ENCODE data around the gene KCNH3. TPM values are rescaled to one million over a fixed set of nuclear protein-coding genes. Genes with fewer than 3 reads are reported as not detected.

Gene KCNH3
- total and polyA plus RNA-seq, 10 of the 15 experiments (the other 5 are each of a cell fraction or from before 2014, with no cell fraction given): 0.03 to 0.45 (median 0.08) TPM; not detected in 5

DNA sequence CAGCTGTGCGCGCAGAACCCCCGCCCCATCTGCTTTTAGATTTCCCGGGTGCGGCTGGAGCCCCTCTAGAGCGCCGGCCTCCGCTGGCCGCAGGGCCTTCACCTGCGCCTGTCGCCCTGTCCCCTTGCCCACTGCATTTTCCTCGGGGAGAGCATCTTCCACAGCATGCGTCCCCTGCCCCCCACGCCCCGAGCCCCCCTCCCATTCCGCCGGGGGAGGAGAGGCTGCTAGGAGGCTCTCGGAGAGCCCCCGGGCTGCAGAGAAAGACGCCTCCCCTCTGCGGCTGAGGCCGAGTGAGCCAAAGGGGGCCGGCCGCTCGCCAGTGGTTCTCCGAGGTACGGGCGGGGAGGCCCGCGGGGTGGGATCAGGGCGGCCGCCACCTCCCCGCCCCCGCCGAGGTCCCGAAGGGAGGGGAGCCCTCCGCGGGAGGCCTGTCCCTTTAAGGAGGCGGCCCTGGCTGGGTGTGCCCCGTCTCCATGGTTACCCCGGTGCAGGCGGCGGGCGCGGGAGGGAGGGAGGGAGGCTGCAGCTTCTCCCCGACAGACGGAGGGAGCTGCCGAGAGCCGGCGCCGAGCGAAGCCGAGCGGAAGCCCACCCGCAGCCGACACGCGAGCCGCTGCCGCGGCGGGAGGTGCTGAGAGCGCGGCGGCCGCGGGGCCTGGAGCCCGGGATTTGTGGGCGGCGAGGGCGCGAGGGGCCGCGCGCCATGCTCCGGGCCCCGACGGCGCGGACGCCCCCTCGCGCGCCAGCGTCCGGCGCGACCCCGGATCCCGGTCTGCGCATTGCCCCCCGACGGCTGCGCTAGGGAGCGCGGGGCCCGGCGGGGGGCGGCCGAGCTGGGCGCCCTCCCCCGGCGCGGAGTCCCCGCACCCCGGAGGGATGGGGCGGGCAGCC, at the start of gene KCNH3 (continued):
- TF ChIP-seq REST (IDR thresholded peaks at IDR 0.05; ENCODE audit: low read depth, low read length): no peak
- no peak for TF ChIP-seq ATF7 (IDR thresholded peaks at IDR 0.05; ENCODE audit: low read depth)
- peak in 1 of 2 experiments; percentile 37; a peak in 1 of 4 replicates for TF ChIP-seq BHLHE40 (IDR thresholded peaks at IDR 0.05; ENCODE audit: borderline replicate concordance in 1 of 2, low read depth in 2 of 2, low read length in 1 of 2)
- TF ChIP-seq RBBP5 (conservative IDR thresholded peaks at IDR 0.05): no peak
- TF ChIP-seq TCF3 (IDR thresholded peaks at IDR 0.05; ENCODE audit: borderline replicate concordance, insufficient read depth, low read depth, low read length): no peak
- TF ChIP-seq IRF5 (IDR thresholded peaks at IDR 0.05; ENCODE audit: borderline replicate concordance): no peak
- no peak for TF ChIP-seq BACH1 (IDR thresholded peaks at IDR 0.05; ENCODE audit: borderline replicate concordance)
- TF ChIP-seq IKZF1 (conservative IDR thresholded peaks at IDR 0.05): peak; percentile 73
- TF ChIP-seq EGR1 (IDR thresholded peaks at IDR 0.05; ENCODE audit: borderline replicate concordance in 1 of 2, low read depth in 2 of 2, low read length in 2 of 2): peak in 1 of 2 experiments; percentile 54; a peak in 1 of 3 replicates
- no peak for TF ChIP-seq IRF3 (IDR thresholded peaks at IDR 0.05)
